ENCODE measurements around the gene ZER1.
A peak's percentile ranks its signal among the peaks of the same experiment; 100 is the strongest.
"Not testable (repeated sequence)": the region's sequence is repeated elsewhere in the genome, so short reads cannot be mapped to it uniquely, and the experiment has no call there.

Gene ZER1

GRCh38 chr9:128786681-128787601 lies 15.2 kb upstream of the ZER1 start, which contains the start of gene TBC1D13:
TBC1D13 (plus strand) TSS chr9:128787253; CDS start chr9:128787354, 101 bp downstream.
- peak; percentile 88 for DNase-seq

- no peak for DNase-seq
These were observed 13.7 kb upstream of the ZER1 start for GRCh38 chr9:128785427-128785826.

DNA sequence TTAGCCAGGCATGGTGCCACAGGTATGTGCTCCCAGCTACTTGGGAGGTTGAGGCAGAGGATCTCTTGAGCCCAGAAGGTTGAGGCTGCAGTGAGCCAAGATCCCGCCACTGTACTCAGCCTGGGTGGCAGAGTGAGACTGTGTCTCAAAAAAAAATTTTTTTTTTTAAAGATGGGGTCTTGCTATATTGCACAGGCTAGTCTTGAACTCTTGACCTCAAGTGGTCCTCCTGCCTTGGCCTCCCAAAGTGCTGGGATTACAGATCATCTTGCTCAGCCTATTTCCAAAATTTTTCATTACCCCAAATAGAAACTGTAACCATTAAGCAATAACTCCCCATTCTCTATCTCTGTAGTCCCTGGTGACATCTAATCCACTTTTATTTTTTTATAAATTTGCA lies 10.9 kb upstream of the ZER1 start:
- no peak for DNase-seq

- DNase-seq = no peak
These were observed 9.7 kb upstream of the ZER1 start for GRCh38 chr9:128781187-128782070.

GRCh38 chr9:128780093-128780492 lies 8.4 kb upstream of the ZER1 start:
- DNase-seq = not testable (repeated sequence)

- no peak for DNase-seq
These were observed 3.1 kb upstream of the ZER1 start for GRCh38 chr9:128774804-128775203.

- DNase-seq = no peak
These were observed 1.3 kb upstream of the ZER1 start for GRCh38 chr9:128773049-128773448.

DNA sequence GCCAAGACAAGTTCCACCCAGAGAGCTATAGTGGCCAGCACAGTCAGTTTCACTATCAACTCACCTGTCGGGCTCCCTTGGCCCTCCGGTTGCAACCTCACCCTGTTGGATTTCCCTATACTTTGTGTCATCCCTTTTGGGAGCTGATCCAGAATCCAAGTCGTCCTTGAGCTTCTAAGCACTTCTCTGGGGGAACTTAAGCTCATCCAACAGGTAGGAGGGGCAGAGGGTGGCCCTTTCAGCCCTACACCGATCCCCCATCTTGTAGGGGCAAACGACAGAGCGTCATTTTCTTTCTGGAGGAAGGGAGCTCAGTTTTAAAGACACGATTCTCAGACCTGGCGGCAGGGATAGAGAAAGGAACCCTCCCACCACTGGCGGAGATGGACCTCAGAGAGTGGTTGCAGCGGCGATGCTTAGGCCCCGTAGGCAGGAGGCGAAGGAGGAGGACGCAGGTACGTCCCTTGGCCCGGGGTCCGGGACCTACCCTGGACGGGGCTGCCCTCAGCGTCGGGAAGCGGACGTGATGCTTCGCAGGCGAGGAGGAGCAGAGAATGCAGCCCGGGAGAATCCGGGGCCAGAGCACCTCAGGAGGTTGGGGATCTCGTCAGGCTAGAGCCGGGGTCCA lies 519 bp downstream of the ZER1 start:
- peak; percentile 5 for DNase-seq

DNA sequence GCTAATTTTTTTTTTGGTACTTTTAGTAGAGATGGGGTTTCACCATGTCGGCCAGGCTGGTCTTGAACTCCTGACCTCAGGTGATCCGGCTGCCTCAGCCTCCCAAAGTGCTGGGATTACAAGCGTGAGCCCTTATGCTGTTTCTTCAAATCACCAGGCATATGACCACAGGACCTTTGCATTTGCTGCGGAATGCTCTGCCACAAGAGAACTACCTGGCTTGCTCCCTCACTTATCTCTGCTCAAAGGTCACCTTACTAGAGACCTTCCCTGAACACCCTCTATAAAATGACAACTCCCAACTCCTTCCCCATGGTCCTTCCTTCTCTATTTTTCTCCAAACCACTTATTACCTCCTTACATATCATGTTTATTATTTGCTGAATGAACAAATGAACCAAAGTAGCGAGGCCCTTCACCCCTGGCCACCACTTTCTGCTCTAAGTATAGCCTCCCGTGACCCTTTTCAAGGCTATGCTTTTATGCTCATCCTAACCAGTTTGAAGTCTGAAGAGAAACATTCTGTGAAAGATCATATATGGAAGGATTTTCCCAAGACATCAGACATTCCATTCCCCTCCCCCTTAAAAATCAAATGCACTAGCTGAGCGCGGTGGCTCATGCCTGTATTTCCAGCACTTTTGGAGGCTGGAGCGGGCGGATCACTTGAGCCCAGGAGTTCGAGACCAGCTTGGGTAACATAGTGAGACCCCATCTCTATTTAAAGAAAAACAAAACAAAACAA lies 1.3 kb downstream of the ZER1 start:
- no peak for DNase-seq

DNA sequence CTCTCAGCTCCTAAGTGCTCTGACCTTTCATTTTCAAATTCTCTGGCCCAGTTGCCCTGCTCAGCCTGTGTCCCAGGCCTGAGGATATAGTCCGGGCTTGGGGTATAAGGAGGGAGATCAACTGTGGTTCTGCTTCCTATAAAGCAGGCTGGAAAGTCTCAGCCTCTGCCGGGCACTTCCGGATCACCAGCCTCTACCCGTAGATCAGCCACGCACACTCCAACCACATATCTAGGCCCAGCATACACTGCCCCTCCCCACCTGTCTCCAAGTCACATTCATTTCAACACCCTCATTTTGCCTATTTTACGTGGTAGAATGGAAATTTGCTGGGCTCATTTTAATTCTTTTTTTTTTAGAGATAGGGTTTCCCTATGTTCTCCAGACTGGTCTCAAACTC lies 3.1 kb downstream of the ZER1 start:
- DNase-seq = no peak

- DNase-seq = no peak
These were observed 6.2 kb downstream of the ZER1 start for GRCh38 chr9:128765499-128765898.

GRCh38 chr9:128764361-128764760 lies 7.4 kb downstream of the ZER1 start:
- DNase-seq = no peak

- no peak for DNase-seq
These were observed 8.9 kb downstream of the ZER1 start for GRCh38 chr9:128762671-128763449.

GRCh38 chr9:128757602-128758001 lies 14.1 kb downstream of the ZER1 start:
- DNase-seq = no peak

DNA sequence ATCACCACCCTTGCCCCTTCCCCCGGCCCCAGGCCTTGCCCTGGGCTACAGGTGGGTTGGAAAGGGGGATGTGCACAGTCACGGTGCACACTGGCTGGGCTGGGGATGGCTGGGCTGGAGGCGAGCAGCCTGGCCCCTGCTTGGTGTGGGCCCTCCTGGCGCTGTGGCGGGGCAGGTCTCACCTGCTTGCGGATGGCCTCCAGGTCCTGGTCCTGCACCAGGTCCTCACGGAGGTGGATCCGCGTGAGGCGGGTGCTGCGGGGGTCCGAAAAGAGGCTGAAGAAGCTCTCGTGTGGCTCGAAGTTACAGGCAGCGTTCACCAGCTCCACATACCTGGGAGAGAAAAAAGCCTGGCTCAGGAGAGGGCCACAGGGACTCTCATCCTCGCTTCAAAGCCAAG lies 18.1 kb downstream of the ZER1 start:
- no peak for DNase-seq

DNA sequence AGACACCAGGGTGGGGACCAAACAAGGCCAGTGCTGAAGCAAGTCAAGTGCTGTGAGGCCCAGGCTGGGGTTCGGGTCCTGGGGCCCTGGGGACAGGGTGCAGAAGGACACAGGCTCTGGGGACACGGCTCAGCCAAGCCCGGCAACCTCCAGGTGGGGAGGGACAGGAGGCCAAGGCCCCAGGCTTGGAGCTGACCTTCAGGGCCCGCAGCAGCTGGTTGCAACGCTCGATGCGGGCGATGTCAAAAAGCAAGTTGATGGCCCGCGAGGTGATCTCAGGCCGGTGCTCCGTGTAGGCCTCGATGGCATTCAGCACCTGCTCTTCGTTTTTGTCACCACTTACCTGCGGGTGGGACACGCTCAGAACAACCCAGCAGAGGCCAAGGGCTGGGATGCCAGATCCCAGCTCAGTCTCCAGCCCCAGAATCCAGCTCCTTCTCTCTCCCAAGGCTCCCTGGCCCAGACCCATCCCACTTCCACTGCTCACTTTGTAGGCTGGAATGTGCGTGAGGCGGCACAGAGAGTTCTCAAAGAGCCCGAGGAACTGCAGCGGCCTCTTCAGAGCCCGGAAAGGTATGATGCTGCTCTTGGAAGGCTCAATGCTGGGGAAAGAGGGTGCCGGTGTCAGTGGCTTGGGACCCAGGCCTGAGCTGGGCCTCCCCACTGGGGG lies 20.7 kb downstream of the ZER1 start:
- DNase-seq = no peak

- DNase-seq = no peak
These were observed 24.5 kb downstream of the ZER1 start for GRCh38 chr9:128747241-128747640.

- no peak for DNase-seq
These were observed 28.3 kb downstream of the ZER1 start for GRCh38 chr9:128743421-128743820.

- DNase-seq = no peak
These were observed 29.3 kb downstream of the ZER1 start for GRCh38 chr9:128742401-128742800.

- no peak for DNase-seq
These were observed 36.4 kb downstream of the ZER1 start for GRCh38 chr9:128735373-128735772.

DNA sequence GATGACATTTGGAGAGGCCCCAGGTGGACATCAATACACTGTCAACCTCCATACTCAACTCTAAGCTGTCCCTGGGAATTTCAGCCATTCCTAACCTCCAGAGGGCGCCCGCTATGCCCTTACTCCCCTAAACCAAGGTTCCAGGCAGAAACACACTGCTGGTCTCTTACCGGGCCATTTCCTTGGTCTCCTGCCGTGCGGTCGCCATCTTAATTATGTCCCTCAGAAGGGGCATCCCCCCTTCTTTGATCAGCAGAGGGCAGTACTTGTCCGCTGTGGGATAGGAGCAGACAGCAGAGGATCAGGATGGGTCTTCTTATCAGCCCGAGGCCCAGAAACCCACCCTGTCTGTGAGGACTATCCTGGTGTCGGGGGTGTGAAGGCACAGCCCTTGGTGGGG lies 38.5 kb downstream of the ZER1 start:
- DNase-seq = peak; percentile 17
